ENCODE data around the gene SFMBT2. TPM values are rescaled to one million over a fixed set of nuclear protein-coding genes. Genes with fewer than 3 reads are reported as not detected.

SFMBT2 gene
- total RNA-seq, 3 donors from 2014 or later (not counting 1 experiment from before 2014, with no cell fraction given): 50.4 to 70.4 (median 52.2) TPM

- TF ChIP-seq CTCF (IDR thresholded peaks at IDR 0.05): no peak
- no peak overlapping the region for H3K27ac ChIP-seq (ENCODE audit: low read length)
- H3K9me3 Mint-ChIP-seq: no peaks in the 10 kb centered on the region
- no peak for ATAC-seq
- H3K4me1 ChIP-seq (ENCODE audit: control insufficient read depth, insufficient read depth, low read length): peaks cover 8% of the 10 kb centered on the region
- no peaks in the 10 kb centered on the region for H3K27me3 ChIP-seq (ENCODE audit: control insufficient read depth, insufficient read depth, low read length)
- H3K4me3 ChIP-seq (ENCODE audit: low read length): no peak overlapping the region
- no peaks in the 10 kb centered on the region for H3K9me3 ChIP-seq (ENCODE audit: control insufficient read depth, insufficient read depth, low read length)
- intact Hi-C loops (cut with micrococcal nuclease): no loop called here
- peaks cover 2% of the 10 kb centered on the region for H3K36me3 ChIP-seq (ENCODE audit: control insufficient read depth, insufficient read depth, low read length)
- 89% methylated on average over 4 of the region's 7 CpGs for WGBS (ENCODE audit: insufficient coverage)
- H3K36me3 Mint-ChIP-seq: no peaks in the 10 kb centered on the region
- DNase-seq: no peak
- peaks cover 78 to 94% of the 10 kb centered on the region in 2 donors for H3K4me1 Mint-ChIP-seq
- peak overlapping the region; percentile 32 to 77 for H3K27ac Mint-ChIP-seq
- no peak overlapping the region for H3K4me3 Mint-ChIP-seq
- H3K27me3 Mint-ChIP-seq (ENCODE audit: low read depth in 2 of 2): no peaks in the 10 kb centered on the region
Measured at GRCh38 chr10:7338469-7338868, 72.4 kb downstream of the SFMBT2 start.

GRCh38 chr10:7337431-7338171 lies 73.2 kb downstream of the SFMBT2 start:
- 35% methylated on average over 6 of the region's 7 CpGs for WGBS (ENCODE audit: insufficient coverage)
- H3K27ac ChIP-seq (ENCODE audit: low read length): no peak overlapping the region

GRCh38 chr10:7335977-7336376 lies 74.9 kb downstream of the SFMBT2 start:
- DNase-seq (no peak), ATAC-seq (no peak)
- WGBS (ENCODE audit: insufficient coverage): 93% methylated on average over 1 of the region's 2 CpGs
- H3K36me3 Mint-ChIP-seq: no peaks in the 10 kb centered on the region
- H3K4me1 Mint-ChIP-seq: peaks cover 86 to 90% of the 10 kb centered on the region in 2 donors
- Histone ChIP-seq H3K4me3 (ENCODE audit: low read length) (no peak overlapping the region), H3K36me3 (ENCODE audit: control insufficient read depth, insufficient read depth, low read length) (no peaks in the 10 kb centered on the region), H3K27me3 (ENCODE audit: control insufficient read depth, insufficient read depth, low read length) (no peaks in the 10 kb centered on the region), H3K27ac (ENCODE audit: low read length) (no peak overlapping the region), H3K9me3 (ENCODE audit: control insufficient read depth, insufficient read depth, low read length) (no peaks in the 10 kb centered on the region), H3K4me1 (ENCODE audit: control insufficient read depth, insufficient read depth, low read length) (peaks cover 13% of the 10 kb centered on the region)
- intact Hi-C loops (cut with micrococcal nuclease): no loop called here
- H3K27ac Mint-ChIP-seq: peak overlapping the region; percentile 21 to 63
- no peak overlapping the region for H3K4me3 Mint-ChIP-seq
- H3K27me3 Mint-ChIP-seq (ENCODE audit: low read depth in 2 of 2): no peaks in the 10 kb centered on the region
- TF ChIP-seq CTCF (IDR thresholded peaks at IDR 0.05): no peak
- H3K9me3 Mint-ChIP-seq: no peaks in the 10 kb centered on the region

More at GRCh38 chr10:7337431-7338171, 73.2 kb downstream of the SFMBT2 start:
- Mint-ChIP-seq H3K27ac (peak overlapping the region; percentile 32 to 77), H3K36me3 (no peaks in the 10 kb centered on the region), H3K9me3 (no peaks in the 10 kb centered on the region), H3K4me1 (peaks cover 83 to 88% of the 10 kb centered on the region in 2 donors), H3K4me3 (peak overlapping the region; percentile 11), H3K27me3 (ENCODE audit: low read depth in 2 of 2) (no peaks in the 10 kb centered on the region)
- intact Hi-C loops (cut with micrococcal nuclease): no loop called here
- no peak for DNase-seq
- TF ChIP-seq CTCF (IDR thresholded peaks at IDR 0.05): no peak
- Histone ChIP-seq H3K36me3 (ENCODE audit: control insufficient read depth, insufficient read depth, low read length) (no peaks in the 10 kb centered on the region), H3K9me3 (ENCODE audit: control insufficient read depth, insufficient read depth, low read length) (no peaks in the 10 kb centered on the region), H3K4me3 (ENCODE audit: low read length) (no peak overlapping the region), H3K4me1 (ENCODE audit: control insufficient read depth, insufficient read depth, low read length) (peaks cover 8% of the 10 kb centered on the region), H3K27me3 (ENCODE audit: control insufficient read depth, insufficient read depth, low read length) (no peaks in the 10 kb centered on the region)
- peak in 2 of 3 donors; percentile 65 to 72 for ATAC-seq

- peaks cover 17% of the 10 kb centered on the region for H3K4me1 ChIP-seq (ENCODE audit: control insufficient read depth, insufficient read depth, low read length)
- no peak overlapping the region for H3K4me3 ChIP-seq (ENCODE audit: low read length)
- H3K36me3 Mint-ChIP-seq: no peaks in the 10 kb centered on the region
- no peaks in the 10 kb centered on the region for H3K27me3 ChIP-seq (ENCODE audit: control insufficient read depth, insufficient read depth, low read length)
- H3K36me3 ChIP-seq (ENCODE audit: control insufficient read depth, insufficient read depth, low read length): no peaks in the 10 kb centered on the region
- no peak for DNase-seq
- intact Hi-C loops (cut with micrococcal nuclease): no loop called here
- no peaks in the 10 kb centered on the region for H3K9me3 Mint-ChIP-seq
- peak overlapping the region; percentile 21 to 63 for H3K27ac Mint-ChIP-seq
- no peak for TF ChIP-seq CTCF (IDR thresholded peaks at IDR 0.05)
- H3K4me3 Mint-ChIP-seq: peak overlapping the region; percentile 26
- no peak for ATAC-seq
- H3K9me3 ChIP-seq (ENCODE audit: control insufficient read depth, insufficient read depth, low read length): no peaks in the 10 kb centered on the region
- WGBS (ENCODE audit: insufficient coverage): 97% methylated on average over 10 of the region's 10 CpGs
- peaks cover 86 to 90% of the 10 kb centered on the region in 2 donors for H3K4me1 Mint-ChIP-seq
- H3K27ac ChIP-seq (ENCODE audit: low read length): no peak overlapping the region
- H3K27me3 Mint-ChIP-seq (ENCODE audit: low read depth in 2 of 2): no peaks in the 10 kb centered on the region
Measured at GRCh38 chr10:7334642-7334964, 76.2 kb downstream of the SFMBT2 start.

All from natural killer cell (primary cell).